IPS-18a (cell line): ENCODE results near the gene EFTUD2.

Source experiments
- H3K27ac ChIP-seq: one replicate; pipeline ENCODE4 v1.5.1; 2013; ENCODE audit warnings: low read length
- H3K27me3 ChIP-seq: one replicate; pipeline ENCODE4 v1.6.1; 2013; ENCODE audit warnings: mild to moderate bottlenecking, low read length; ENCODE audit not compliant: control insufficient read depth, insufficient read depth
- H3K36me3 ChIP-seq: one replicate; pipeline ENCODE4 v1.6.1; 2013; ENCODE audit warnings: low read depth, low read length; ENCODE audit not compliant: control insufficient read depth
- H3K4me1 ChIP-seq: one replicate; pipeline ENCODE4 v1.6.1; 2013; ENCODE audit warnings: low read depth, low read length; ENCODE audit not compliant: control insufficient read depth
- H3K4me3 ChIP-seq: one replicate; pipeline ENCODE4 v1.5.1; 2013; ENCODE audit warnings: low read length
- H3K9ac ChIP-seq: one replicate; pipeline ENCODE4 v1.6.1; 2013; ENCODE audit warnings: mild to moderate bottlenecking, low read length, moderate library complexity
- H3K9me3 ChIP-seq: one replicate; pipeline ENCODE4 v1.6.1; 2013; ENCODE audit warnings: low read depth, low read length; ENCODE audit not compliant: control insufficient read depth

The EFTUD2 gene

GRCh38 chr17:44924107-44924544 lies 24.9 kb upstream of the EFTUD2 start:
- Histone ChIP-seq H3K27me3 (no peaks in the 10 kb centered on the region), H3K9ac (no peak overlapping the region), H3K4me3 (no peak overlapping the region), H3K9me3 (no peaks in the 10 kb centered on the region), H3K4me1 (no peaks in the 10 kb centered on the region), H3K36me3 (peaks cover 32% of the 10 kb centered on the region), H3K27ac (no peak overlapping the region)

GRCh38 chr17:44922746-44923470 lies 23.7 kb upstream of the EFTUD2 start:
- Histone ChIP-seq H3K4me3 (no peak overlapping the region), H3K27me3 (no peaks in the 10 kb centered on the region), H3K36me3 (peaks cover 20% of the 10 kb centered on the region), H3K9me3 (no peaks in the 10 kb centered on the region), H3K9ac (no peak overlapping the region), H3K27ac (no peak overlapping the region), H3K4me1 (no peaks in the 10 kb centered on the region)

GRCh38 chr17:44922136-44922535 lies 22.9 kb upstream of the EFTUD2 start:
- Histone ChIP-seq H3K4me1 (no peaks in the 10 kb centered on the region), H3K9me3 (no peaks in the 10 kb centered on the region), H3K27me3 (no peaks in the 10 kb centered on the region), H3K4me3 (no peak overlapping the region), H3K9ac (no peak overlapping the region), H3K36me3 (peaks cover 12% of the 10 kb centered on the region), H3K27ac (no peak overlapping the region)

GRCh38 chr17:44921122-44921882 lies 22.1 kb upstream of the EFTUD2 start:
- H3K9ac ChIP-seq: no peak overlapping the region
- H3K27ac ChIP-seq: no peak overlapping the region
- H3K4me3 ChIP-seq: no peak overlapping the region

GRCh38 chr17:44920565-44920940 lies 21.3 kb upstream of the EFTUD2 start:
- H3K36me3 ChIP-seq: peaks cover under 1% of the 10 kb centered on the region
- H3K9ac ChIP-seq: no peak overlapping the region
- H3K27ac ChIP-seq: no peak overlapping the region
- H3K4me3 ChIP-seq: no peak overlapping the region
- no peaks in the 10 kb centered on the region for H3K27me3 ChIP-seq
- no peaks in the 10 kb centered on the region for H3K4me1 ChIP-seq
- no peaks in the 10 kb centered on the region for H3K9me3 ChIP-seq

More at GRCh38 chr17:44921122-44921882, 22.1 kb upstream of the EFTUD2 start:
- Histone ChIP-seq H3K9me3 (no peaks in the 10 kb centered on the region), H3K27me3 (no peaks in the 10 kb centered on the region), H3K4me1 (no peaks in the 10 kb centered on the region), H3K36me3 (peaks cover 6% of the 10 kb centered on the region)

GRCh38 chr17:44919885-44920564 lies 20.8 kb upstream of the EFTUD2 start:
- Histone ChIP-seq H3K4me3 (no peak overlapping the region), H3K27me3 (no peaks in the 10 kb centered on the region), H3K9ac (no peak overlapping the region), H3K9me3 (no peaks in the 10 kb centered on the region), H3K27ac (no peak overlapping the region), H3K36me3 (no peaks in the 10 kb centered on the region), H3K4me1 (no peaks in the 10 kb centered on the region)

- Histone ChIP-seq H3K27me3 (no peaks in the 10 kb centered on the region), H3K27ac (no peak overlapping the region), H3K9me3 (no peaks in the 10 kb centered on the region), H3K4me1 (no peaks in the 10 kb centered on the region), H3K9ac (no peak overlapping the region), H3K36me3 (no peaks in the 10 kb centered on the region), H3K4me3 (no peak overlapping the region)
Observed at GRCh38 chr17:44919411-44919810, 20.2 kb upstream of the EFTUD2 start.

GRCh38 chr17:44918006-44918405 lies 18.8 kb upstream of the EFTUD2 start:
- H3K9ac ChIP-seq: no peak overlapping the region
- peaks cover 6% of the 10 kb centered on the region for H3K27me3 ChIP-seq
- H3K27ac ChIP-seq: no peak overlapping the region
- no peak overlapping the region for H3K4me3 ChIP-seq
- H3K36me3 ChIP-seq: no peaks in the 10 kb centered on the region
- H3K9me3 ChIP-seq: no peaks in the 10 kb centered on the region
- H3K4me1 ChIP-seq: no peaks in the 10 kb centered on the region

GRCh38 chr17:44917456-44917855 lies 18.2 kb upstream of the EFTUD2 start:
- H3K36me3 ChIP-seq: no peaks in the 10 kb centered on the region
- H3K27me3 ChIP-seq: peaks cover 12% of the 10 kb centered on the region
- H3K9me3 ChIP-seq: no peaks in the 10 kb centered on the region
- H3K27ac ChIP-seq: no peak overlapping the region
- H3K9ac ChIP-seq: no peak overlapping the region
- no peak overlapping the region for H3K4me3 ChIP-seq
- H3K4me1 ChIP-seq: no peaks in the 10 kb centered on the region

GRCh38 chr17:44916781-44917241 lies 17.6 kb upstream of the EFTUD2 start:
- H3K4me3 ChIP-seq: no peak overlapping the region
- no peak overlapping the region for H3K27ac ChIP-seq
- H3K27me3 ChIP-seq: peaks cover 18% of the 10 kb centered on the region
- no peak overlapping the region for H3K9ac ChIP-seq
- H3K9me3 ChIP-seq: no peaks in the 10 kb centered on the region
- no peaks in the 10 kb centered on the region for H3K4me1 ChIP-seq
- no peaks in the 10 kb centered on the region for H3K36me3 ChIP-seq

- no peak overlapping the region for H3K27ac ChIP-seq
- H3K36me3 ChIP-seq: no peaks in the 10 kb centered on the region
- H3K9ac ChIP-seq: no peak overlapping the region
- no peaks in the 10 kb centered on the region for H3K9me3 ChIP-seq
- H3K4me1 ChIP-seq: no peaks in the 10 kb centered on the region
- no peak overlapping the region for H3K4me3 ChIP-seq
- peaks cover 24% of the 10 kb centered on the region for H3K27me3 ChIP-seq
Observed at GRCh38 chr17:44915862-44916780, 16.9 kb upstream of the EFTUD2 start.
